GM19455 (cell line): ENCODE data around the gene CCNL2.
"Not testable (repeated sequence)": the region's sequence is repeated elsewhere in the genome, so short reads cannot be mapped to it uniquely, and the experiment has no call there.

Experiments
- ATAC-seq: cut with Tn5 transposase; IDR thresholded peaks from one replicate; pipeline ENCODE4 v1.9.1; 2021; ENCODE audit not compliant: unreplicated experiment

CCNL2 gene

GRCh38 chr1:1399187-1399871 is at the start of gene CCNL2:
Gene CCNL2 (minus strand): TSS chr1:1399335. CDS start chr1:1399306, 29 bp downstream.
- peak; percentile 92 for ATAC-seq

- ATAC-seq = not testable (repeated sequence)
These were observed 47.5 kb upstream of the CCNL2 start for GRCh38 chr1:1446631-1447030.

- no peak for ATAC-seq
These were observed 43.1 kb upstream of the CCNL2 start for GRCh38 chr1:1442069-1442770.

GRCh38 chr1:1441002-1441888 is 42.1 kb upstream of the CCNL2 start:
- no peak for ATAC-seq

- no peak for ATAC-seq
These were observed 41.3 kb upstream of the CCNL2 start for GRCh38 chr1:1440262-1441001.

GRCh38 chr1:1439546-1440261 is 40.6 kb upstream of the CCNL2 start:
- ATAC-seq = no peak

GRCh38 chr1:1438531-1439381 is 39.6 kb upstream of the CCNL2 start:
- ATAC-seq = no peak

GRCh38 chr1:1437904-1438376 is 38.8 kb upstream of the CCNL2 start:
- no peak for ATAC-seq

- no peak for ATAC-seq
These were observed 38.1 kb upstream of the CCNL2 start for GRCh38 chr1:1437033-1437903.

- ATAC-seq = no peak
These were observed 37.5 kb upstream of the CCNL2 start for GRCh38 chr1:1436630-1437032.

GRCh38 chr1:1435911-1436629 is 36.9 kb upstream of the CCNL2 start:
- ATAC-seq = no peak

- no peak for ATAC-seq
These were observed 36.2 kb upstream of the CCNL2 start, which contains the start of gene VWA1 for GRCh38 chr1:1435106-1435903. Gene VWA1 (plus strand): TSS chr1:1435690. CDS start chr1:1435749, 59 bp downstream.

GRCh38 chr1:1434824-1435105 is 35.6 kb upstream of the CCNL2 start:
- no peak for ATAC-seq

- no peak for ATAC-seq
These were observed 35.1 kb upstream of the CCNL2 start for GRCh38 chr1:1434131-1434823.

GRCh38 chr1:1433804-1434130 is 34.6 kb upstream of the CCNL2 start:
- no peak for ATAC-seq
